RWPE2 (cell line): ENCODE measurements around the gene CEP128.

Experiments
- ATAC-seq: fragments of 200-7000 bp; cut with Tn5 transposase; 3 replicates; pipeline ENCODE4 v1.9.1; 2021; ENCODE audit warnings: low read depth
- DNase-seq: peaks from one replicate; pipeline ENCODE4 v3.0.0-alpha.2; 2020; ENCODE audit warnings: low spot score
- H3K27ac ChIP-seq: fragments of 450-650 bp; 2 replicates; pipeline ENCODE4 v1.5.1; 2017; ENCODE audit warnings: mild to moderate bottlenecking; ENCODE audit not compliant: poor library complexity, severe bottlenecking
- H3K27me3 ChIP-seq: fragments of 250-450 bp; sonication (Bioruptor Pico); 2 replicates; pipeline ENCODE4 v1.5.1; 2021; ENCODE audit warnings: mild to moderate bottlenecking, moderate library complexity; ENCODE audit not compliant: insufficient read depth, poor library complexity, severe bottlenecking
- H3K36me3 ChIP-seq: fragments of 250-450 bp; sonication (Bioruptor Pico); 2 replicates; pipeline ENCODE4 v1.5.1; 2020; ENCODE audit warnings: low read depth, mild to moderate bottlenecking, moderate library complexity
- H3K4me1 ChIP-seq: fragments of 250-450 bp; sonication (Bioruptor Pico); 2 replicates; pipeline ENCODE4 v1.5.1; 2021; ENCODE audit warnings: mild to moderate bottlenecking, moderate library complexity; ENCODE audit not compliant: insufficient read depth, poor library complexity, severe bottlenecking
- H3K4me3 ChIP-seq: fragments of 250-450 bp; sonication (Bioruptor Pico); 2 replicates; pipeline ENCODE4 v1.5.1; 2021; ENCODE audit warnings: mild to moderate bottlenecking, moderate library complexity; ENCODE audit not compliant: severe bottlenecking
- H3K9me3 ChIP-seq: fragments of 250-450 bp; sonication (Bioruptor Pico); 2 replicates; pipeline ENCODE4 v1.5.1; 2021; ENCODE audit warnings: mild to moderate bottlenecking, moderate library complexity; ENCODE audit not compliant: severe bottlenecking
- TF ChIP-seq, protein P1 (sequence below): fragments of 450-650 bp; IDR thresholded peaks from one replicate; pipeline ENCODE4 v1.5.1; 2017; ENCODE audit warnings: mild to moderate bottlenecking, moderate library complexity; ENCODE audit not compliant: poor library complexity, severe bottlenecking

Gene CEP128

DNA sequence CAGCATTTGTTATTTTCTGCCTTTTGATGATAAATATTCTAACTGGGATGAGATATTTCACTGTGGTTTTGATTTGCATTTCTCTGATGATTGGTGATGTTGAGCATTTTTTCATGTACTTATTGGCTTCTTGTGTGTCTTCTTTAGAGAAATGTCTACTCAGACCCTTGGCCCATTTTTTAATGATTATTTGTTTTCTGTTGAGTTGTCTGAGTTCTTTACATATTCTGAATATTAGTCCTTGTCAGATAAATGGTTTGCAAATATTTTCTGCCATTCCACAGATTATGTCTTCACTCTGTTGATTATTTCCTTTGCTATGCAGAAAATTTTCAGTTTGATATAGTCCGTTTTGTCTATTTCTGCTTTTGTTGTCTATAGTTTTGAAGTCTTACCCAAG, 317.0 kb downstream of the CEP128 start:
- H3K4me3 ChIP-seq: no peak overlapping the region
- H3K9me3 ChIP-seq: no peaks in the 10 kb centered on the region
- no peaks in the 10 kb centered on the region for H3K36me3 ChIP-seq
- H3K27ac ChIP-seq: no peak overlapping the region
- peaks cover 21% of the 10 kb centered on the region for H3K4me1 ChIP-seq
- DNase-seq (no peak), ATAC-seq (no peak)
- TF ChIP-seq, protein P1, sequence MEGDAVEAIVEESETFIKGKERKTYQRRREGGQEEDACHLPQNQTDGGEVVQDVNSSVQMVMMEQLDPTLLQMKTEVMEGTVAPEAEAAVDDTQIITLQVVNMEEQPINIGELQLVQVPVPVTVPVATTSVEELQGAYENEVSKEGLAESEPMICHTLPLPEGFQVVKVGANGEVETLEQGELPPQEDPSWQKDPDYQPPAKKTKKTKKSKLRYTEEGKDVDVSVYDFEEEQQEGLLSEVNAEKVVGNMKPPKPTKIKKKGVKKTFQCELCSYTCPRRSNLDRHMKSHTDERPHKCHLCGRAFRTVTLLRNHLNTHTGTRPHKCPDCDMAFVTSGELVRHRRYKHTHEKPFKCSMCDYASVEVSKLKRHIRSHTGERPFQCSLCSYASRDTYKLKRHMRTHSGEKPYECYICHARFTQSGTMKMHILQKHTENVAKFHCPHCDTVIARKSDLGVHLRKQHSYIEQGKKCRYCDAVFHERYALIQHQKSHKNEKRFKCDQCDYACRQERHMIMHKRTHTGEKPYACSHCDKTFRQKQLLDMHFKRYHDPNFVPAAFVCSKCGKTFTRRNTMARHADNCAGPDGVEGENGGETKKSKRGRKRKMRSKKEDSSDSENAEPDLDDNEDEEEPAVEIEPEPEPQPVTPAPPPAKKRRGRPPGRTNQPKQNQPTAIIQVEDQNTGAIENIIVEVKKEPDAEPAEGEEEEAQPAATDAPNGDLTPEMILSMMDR: no peak
- H3K27me3 ChIP-seq: no peaks in the 10 kb centered on the region

DNA sequence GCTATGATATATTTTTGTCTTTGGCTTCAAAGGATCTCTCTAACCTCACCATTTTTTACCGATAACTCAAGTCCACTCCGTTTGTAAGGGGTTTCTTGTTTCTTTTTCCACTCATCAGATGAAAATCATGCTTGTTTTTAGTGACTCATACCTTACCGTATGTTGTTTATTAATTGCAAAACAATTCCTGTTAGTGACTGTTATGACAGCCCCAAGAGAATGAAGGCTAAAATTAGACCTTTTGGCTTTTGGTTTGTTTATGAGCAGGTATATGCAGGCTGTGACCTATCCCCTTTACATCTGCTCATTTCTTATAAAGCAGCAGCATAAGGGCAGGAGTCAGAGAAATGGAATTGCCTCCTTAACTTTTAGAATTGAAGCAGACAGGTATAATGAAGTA, 319.8 kb downstream of the CEP128 start:
- H3K4me1 ChIP-seq: peaks cover 21% of the 10 kb centered on the region
- no peaks in the 10 kb centered on the region for H3K9me3 ChIP-seq
- H3K36me3 ChIP-seq: no peaks in the 10 kb centered on the region
- DNase-seq (no peak), ATAC-seq (peak; percentile 98)
- TF ChIP-seq, protein P1: no peak
- H3K27ac ChIP-seq: peak overlapping the region; percentile 61
- no peak overlapping the region for H3K4me3 ChIP-seq
- no peaks in the 10 kb centered on the region for H3K27me3 ChIP-seq

DNA sequence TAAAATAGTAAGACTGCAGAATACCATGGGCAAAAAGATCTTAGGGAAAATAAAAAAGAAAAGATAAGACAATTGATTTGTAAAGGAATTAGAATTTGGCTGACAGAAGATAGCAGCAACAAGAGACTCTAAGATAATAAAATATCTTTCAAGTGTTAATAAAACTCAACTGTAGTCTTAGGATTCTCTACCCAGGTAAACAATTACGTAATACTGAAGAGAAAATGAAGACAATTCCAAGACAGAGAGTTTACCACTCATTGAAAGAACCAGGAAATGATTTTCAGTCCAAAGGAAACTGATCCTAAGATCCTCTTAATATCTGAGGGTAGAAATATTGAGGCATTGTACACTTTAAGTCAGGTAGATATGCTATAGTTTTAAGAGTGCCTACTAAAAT, 321.1 kb downstream of the CEP128 start:
- ATAC-seq (no peak), DNase-seq (no peak)
- Histone ChIP-seq H3K27me3 (no peaks in the 10 kb centered on the region), H3K4me1 (peaks cover 21% of the 10 kb centered on the region), H3K27ac (peak overlapping the region; percentile 61), H3K9me3 (no peaks in the 10 kb centered on the region), H3K36me3 (no peaks in the 10 kb centered on the region), H3K4me3 (no peak overlapping the region)
- TF ChIP-seq, protein P1: no peak

DNA sequence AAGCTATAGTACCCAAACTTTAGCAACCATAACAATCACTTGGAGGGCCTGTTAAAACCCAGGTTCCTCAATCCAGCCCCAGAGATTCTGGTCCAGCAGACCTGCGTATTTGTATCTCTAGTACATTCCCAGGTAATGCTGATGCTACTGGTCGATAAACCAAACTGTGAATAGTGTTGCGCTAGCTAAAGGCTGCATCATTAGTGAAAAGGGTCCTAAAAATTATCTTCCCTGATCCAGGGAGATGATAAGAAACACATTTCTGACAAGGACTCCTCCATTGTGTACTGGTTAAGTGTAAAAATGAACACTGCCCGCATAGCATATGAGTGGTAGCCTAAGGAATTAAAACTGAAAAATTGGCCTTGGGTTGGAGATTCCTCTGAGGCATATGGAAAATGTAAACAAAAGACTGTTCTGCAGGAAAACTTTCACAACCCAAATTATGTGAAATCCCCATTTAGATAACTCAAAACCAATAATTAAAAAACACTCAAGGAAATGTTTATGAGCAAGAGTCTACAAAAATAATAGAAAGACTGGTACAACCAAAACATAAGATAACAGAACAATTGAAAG, 322.7 kb downstream of the CEP128 start:
- peaks cover 21% of the 10 kb centered on the region for H3K4me1 ChIP-seq
- no peak overlapping the region for H3K27ac ChIP-seq
- no peaks in the 10 kb centered on the region for H3K27me3 ChIP-seq
- TF ChIP-seq, protein P1: no peak
- H3K4me3 ChIP-seq: no peak overlapping the region
- H3K36me3 ChIP-seq: no peaks in the 10 kb centered on the region
- H3K9me3 ChIP-seq: no peaks in the 10 kb centered on the region
- no peak for ATAC-seq
- no peak for DNase-seq

DNA sequence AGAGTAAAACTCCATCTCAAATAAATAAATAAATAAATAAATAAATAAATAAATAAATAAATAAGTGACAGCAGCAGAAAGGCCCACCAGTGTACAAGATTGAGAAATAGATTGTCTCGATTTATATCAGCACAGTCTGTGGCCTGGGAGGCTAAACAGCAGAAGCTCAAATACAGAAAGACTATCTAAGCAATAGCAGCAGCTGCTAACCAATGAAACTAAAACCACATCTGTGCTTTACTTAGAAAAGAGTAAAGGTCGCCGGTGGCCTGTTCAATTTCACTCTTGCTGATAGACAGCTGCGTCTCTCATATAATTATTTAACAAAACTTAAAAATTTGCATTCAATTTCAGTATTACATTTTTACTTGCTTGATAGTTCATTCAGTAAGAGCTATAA, 325.7 kb downstream of the CEP128 start:
- TF ChIP-seq, protein P1: no peak
- Histone ChIP-seq H3K4me1 (peaks cover 6% of the 10 kb centered on the region), H3K4me3 (no peak overlapping the region), H3K9me3 (no peaks in the 10 kb centered on the region), H3K36me3 (no peaks in the 10 kb centered on the region), H3K27ac (no peak overlapping the region), H3K27me3 (no peaks in the 10 kb centered on the region)
- no peak for ATAC-seq
- DNase-seq: no peak
